ENCODE data around the gene STH.
"Not testable (repeated sequence)": the region's sequence is repeated elsewhere in the genome, so short reads cannot be mapped to it uniquely, and the experiment has no call there.

STH gene

GRCh38 chr17:46003907-46004748 lies 5.1 kb downstream of the STH start:
- H2AFZ ChIP-seq (ENCODE audit: low read depth, low read length, severe bottlenecking) = no peak overlapping the region
- no peaks in the 10 kb centered on the region for H3K79me2 ChIP-seq (ENCODE audit: insufficient read depth, low read length)
- no peaks in the 10 kb centered on the region for H3K9me3 ChIP-seq (ENCODE audit: insufficient read depth, low read length)
- H4K20me1 ChIP-seq (ENCODE audit: low read depth, low read length) = no peaks in the 10 kb centered on the region
- H3F3A ChIP-seq (ENCODE audit: insufficient read depth) = no peaks in the 10 kb centered on the region
- H3K4me3 ChIP-seq (ENCODE audit: insufficient read depth, low read length, poor library complexity, severe bottlenecking) = no peak overlapping the region
- no peak overlapping the region for H3K27ac ChIP-seq (ENCODE audit: low read depth, low read length)
- H3K9me2 ChIP-seq (replicated peaks; ENCODE audit: insufficient read depth, low read length) = no peaks in the 10 kb centered on the region
- H3K27me3 ChIP-seq (ENCODE audit: low read length) = no peaks in the 10 kb centered on the region
- H3K4me2 ChIP-seq (ENCODE audit: low read depth, low read length, poor library complexity, severe bottlenecking) = no peak overlapping the region
- no peak overlapping the region for H3K9ac ChIP-seq (ENCODE audit: low read length)
- no peaks in the 10 kb centered on the region for H3K36me3 ChIP-seq (ENCODE audit: low read length)
- TF ChIP-seq CTCF (IDR thresholded peaks at IDR 0.05; ENCODE audit: insufficient read depth, low read length, poor library complexity, severe bottlenecking) (no peak), EZH2phosphoT487 (conservative IDR thresholded peaks at IDR 0.05; ENCODE audit: low read length) (no peak)

GRCh38 chr17:46006082-46006481 lies 7.0 kb downstream of the STH start:
- H3K9me3 ChIP-seq (ENCODE audit: insufficient read depth, low read length); H3K9me2 ChIP-seq (replicated peaks; ENCODE audit: insufficient read depth, low read length); H3K4me3 ChIP-seq (ENCODE audit: insufficient read depth, low read length, poor library complexity, severe bottlenecking); H3K36me3 ChIP-seq (ENCODE audit: low read length); H3F3A ChIP-seq (ENCODE audit: insufficient read depth); H3K79me2 ChIP-seq (ENCODE audit: insufficient read depth, low read length); H3K27me3 ChIP-seq (ENCODE audit: low read length); H3K4me2 ChIP-seq (ENCODE audit: low read depth, low read length, poor library complexity, severe bottlenecking); H3K9ac ChIP-seq (ENCODE audit: low read length); H2AFZ ChIP-seq (ENCODE audit: low read depth, low read length, severe bottlenecking); H4K20me1 ChIP-seq (ENCODE audit: low read depth, low read length); H3K27ac ChIP-seq (ENCODE audit: low read depth, low read length): not testable (repeated sequence)

GRCh38 chr17:46007461-46007965 lies 8.5 kb downstream of the STH start:
- Histone ChIP-seq H3K4me3 (ENCODE audit: insufficient read depth, low read length, poor library complexity, severe bottlenecking) (no peak overlapping the region), H3K9me3 (ENCODE audit: insufficient read depth, low read length) (no peaks in the 10 kb centered on the region), H4K20me1 (ENCODE audit: low read depth, low read length) (no peaks in the 10 kb centered on the region), H3K36me3 (ENCODE audit: low read length) (no peaks in the 10 kb centered on the region), H3K9me2 (replicated peaks; ENCODE audit: insufficient read depth, low read length) (no peaks in the 10 kb centered on the region), H3K27ac (ENCODE audit: low read depth, low read length) (no peak overlapping the region), H3K27me3 (ENCODE audit: low read length) (no peaks in the 10 kb centered on the region), H3K79me2 (ENCODE audit: insufficient read depth, low read length) (no peaks in the 10 kb centered on the region), H3K4me2 (ENCODE audit: low read depth, low read length, poor library complexity, severe bottlenecking) (no peak overlapping the region), H3F3A (ENCODE audit: insufficient read depth) (no peaks in the 10 kb centered on the region), H3K9ac (ENCODE audit: low read length) (no peak overlapping the region), H2AFZ (ENCODE audit: low read depth, low read length, severe bottlenecking) (no peak overlapping the region)
- TF ChIP-seq CTCF (IDR thresholded peaks at IDR 0.05; ENCODE audit: insufficient read depth, low read length, poor library complexity, severe bottlenecking) = no peak

GRCh38 chr17:46008591-46008990 lies 9.5 kb downstream of the STH start:
- no peaks in the 10 kb centered on the region for H3K79me2 ChIP-seq (ENCODE audit: insufficient read depth, low read length)

More at GRCh38 chr17:46008591-46008990, 9.5 kb downstream of the STH start:
- H3K9ac ChIP-seq (ENCODE audit: low read length) = no peak overlapping the region
- no peaks in the 10 kb centered on the region for H4K20me1 ChIP-seq (ENCODE audit: low read depth, low read length)
- no peaks in the 10 kb centered on the region for H3F3A ChIP-seq (ENCODE audit: insufficient read depth)
- no peaks in the 10 kb centered on the region for H3K27me3 ChIP-seq (ENCODE audit: low read length)
- H3K27ac ChIP-seq (ENCODE audit: low read depth, low read length) = no peak overlapping the region
- no peak overlapping the region for H3K4me3 ChIP-seq (ENCODE audit: insufficient read depth, low read length, poor library complexity, severe bottlenecking)
- H3K9me2 ChIP-seq (replicated peaks; ENCODE audit: insufficient read depth, low read length) = no peaks in the 10 kb centered on the region
- TF ChIP-seq EZH2phosphoT487 (conservative IDR thresholded peaks at IDR 0.05; ENCODE audit: low read length) (no peak), CTCF (IDR thresholded peaks at IDR 0.05; ENCODE audit: insufficient read depth, low read length, poor library complexity, severe bottlenecking) (no peak)
- no peaks in the 10 kb centered on the region for H3K36me3 ChIP-seq (ENCODE audit: low read length)
- H2AFZ ChIP-seq (ENCODE audit: low read depth, low read length, severe bottlenecking) = no peak overlapping the region
- no peaks in the 10 kb centered on the region for H3K9me3 ChIP-seq (ENCODE audit: insufficient read depth, low read length)
- no peak overlapping the region for H3K4me2 ChIP-seq (ENCODE audit: low read depth, low read length, poor library complexity, severe bottlenecking)

Measured in SU-DHL-6 (cell line).